NCI-H146 treated with DMSO at 0.1 percent for 48 hours (cell line): ENCODE results near the gene HLA-DRA.

ENCODE experiments used
- DNase-seq: peaks from one replicate; lab custom pipeline; 2025; ENCODE audit not compliant: unreplicated experiment; lab: John Stamatoyannopoulos, UW

The HLA-DRA gene

GRCh38 chr6:32439602-32440214 lies at the start of gene HLA-DRA:
Gene HLA-DRA (plus strand): TSS chr6:32439887. CDS start chr6:32439951, 64 bp downstream.
- no peak for DNase-seq

- no peak for DNase-seq
These were observed 48.2 kb upstream of the HLA-DRA start for GRCh38 chr6:32391505-32391904.

- DNase-seq = no peak
These were observed 45.8 kb upstream of the HLA-DRA start for GRCh38 chr6:32393665-32394420.

GRCh38 chr6:32396028-32396427 lies 43.7 kb upstream of the HLA-DRA start:
- DNase-seq = no peak

- no peak for DNase-seq
These were observed 42.3 kb upstream of the HLA-DRA start for GRCh38 chr6:32397252-32397920.

- DNase-seq = no peak
These were observed 38.3 kb upstream of the HLA-DRA start for GRCh38 chr6:32401284-32401963.

- DNase-seq = no peak
These were observed 36.9 kb upstream of the HLA-DRA start for GRCh38 chr6:32402812-32403211.

GRCh38 chr6:32405656-32406055 lies 34.0 kb upstream of the HLA-DRA start:
- no peak for DNase-seq

GRCh38 chr6:32406197-32406596 lies 33.5 kb upstream of the HLA-DRA start:
- no peak for DNase-seq

- no peak for DNase-seq
These were observed 32.8 kb upstream of the HLA-DRA start, which contains the start of gene BTNL2 for GRCh38 chr6:32406857-32407256. Gene BTNL2 (minus strand): TSS chr6:32407181. CDS start chr6:32407123, 58 bp downstream.

- DNase-seq = no peak
These were observed 28.8 kb upstream of the HLA-DRA start for GRCh38 chr6:32410906-32411305.

GRCh38 chr6:32411566-32412327 lies 27.9 kb upstream of the HLA-DRA start:
- no peak for DNase-seq

GRCh38 chr6:32413427-32414047 lies 26.1 kb upstream of the HLA-DRA start:
- DNase-seq = peak; percentile 30

- no peak for DNase-seq
These were observed 24.1 kb upstream of the HLA-DRA start for GRCh38 chr6:32415521-32416019.

- DNase-seq = no peak
These were observed 23.7 kb upstream of the HLA-DRA start for GRCh38 chr6:32416036-32416435.

GRCh38 chr6:32424589-32425300 lies 14.9 kb upstream of the HLA-DRA start:
- no peak for DNase-seq

- no peak for DNase-seq
These were observed 13.3 kb upstream of the HLA-DRA start for GRCh38 chr6:32426338-32426737.

GRCh38 chr6:32427218-32427617 lies 12.5 kb upstream of the HLA-DRA start:
- DNase-seq = no peak

GRCh38 chr6:32427934-32428474 lies 11.7 kb upstream of the HLA-DRA start:
- no peak for DNase-seq
